Endodermal cell (in vitro differentiated cells): ENCODE data around the gene PSTPIP2. TPM values are rescaled to one million over a fixed set of nuclear protein-coding genes. Genes with fewer than 3 reads are reported as not detected.

Experiments
- DNase-seq: peaks from one replicate; pipeline ENCODE4 v3.0.0-alpha.2; 2017
- H3K27ac ChIP-seq: 2 replicates; pipeline ENCODE4 v1.5.1; 2013; ENCODE audit warnings: mild to moderate bottlenecking, low read depth, low read length, moderate library complexity
- H3K27me3 ChIP-seq: 2 replicates; pipeline ENCODE4 v1.6.1; 2013; ENCODE audit warnings: mild to moderate bottlenecking, low read length, moderate library complexity; ENCODE audit not compliant: insufficient read depth, control insufficient read depth, poor library complexity, severe bottlenecking
- H3K36me3 ChIP-seq: 2 replicates; pipeline ENCODE4 v1.7.0; 2013; ENCODE audit warnings: mild to moderate bottlenecking, low read length, moderate library complexity; ENCODE audit not compliant: control insufficient read depth, insufficient read depth
- H3K4me1 ChIP-seq: one replicate; pipeline ENCODE4 v1.7.0; 2013; ENCODE audit warnings: low read length; ENCODE audit not compliant: control insufficient read depth, insufficient read depth
- H3K4me3 ChIP-seq: 2 replicates; pipeline ENCODE4 v1.5.1; 2013; ENCODE audit warnings: mild to moderate bottlenecking, low read length, moderate library complexity
- H3K9ac ChIP-seq: 2 replicates; pipeline ENCODE4 v1.6.1; 2013; ENCODE audit warnings: mild to moderate bottlenecking, low read length, moderate library complexity; ENCODE audit not compliant: poor library complexity, severe bottlenecking; ENCODE audit errors: extremely low read depth
- H3K9me3 ChIP-seq: 2 replicates; pipeline ENCODE4 v1.6.1; 2013; ENCODE audit warnings: mild to moderate bottlenecking, low read length, moderate library complexity; ENCODE audit not compliant: control insufficient read depth
- H3K27ac Mint-ChIP-seq: 2 replicates; pipeline ENCODE4 v1.8.0; 2020; ENCODE audit warnings: mixed read lengths
- H3K27me3 Mint-ChIP-seq: 2 replicates; pipeline ENCODE4 v1.8.0; 2021; ENCODE audit warnings: mild to moderate bottlenecking, mixed read lengths; ENCODE audit not compliant: insufficient read depth
- H3K36me3 Mint-ChIP-seq: 2 replicates; pipeline ENCODE4 v1.8.0; 2020; ENCODE audit warnings: low read depth, mixed read lengths
- H3K4me1 Mint-ChIP-seq: 2 replicates; pipeline ENCODE4 v1.8.0; 2020; ENCODE audit warnings: mixed read lengths
- H3K4me3 Mint-ChIP-seq: 2 replicates; pipeline ENCODE4 v1.8.0; 2020; ENCODE audit warnings: mild to moderate bottlenecking, moderate library complexity, mixed read lengths
- H3K9me3 Mint-ChIP-seq: 2 replicates; pipeline ENCODE4 v1.8.0; 2020; ENCODE audit warnings: mild to moderate bottlenecking, mixed read lengths
- WGBS, 2 experiments: methylation state at CpG; one replicate each; pipeline versions ENCODE4 v1.1.5 to v1.1.7; 2013; ENCODE audit warnings: missing lambda C conversion rate in 2 of 2, mixed read lengths in 1 of 2; ENCODE audit not compliant: insufficient coverage in 1 of 2, insufficient read length in 1 of 2; 5-methylcytosine and 5-hydroxymethylcytosine counted together
- total RNA-seq, 2 donors: library from RNA; stranded (reverse); fragmentation: NEBNext Ultra II Directional in 1 of 2; extraction: Animal tissue kit (Norgen Biotek cat#: 25700) in 1 of 2; gene quantifications; 2 replicates in 1 of 2; 3 replicates in 1 of 2; pipeline ENCODE4 v1.2.1, GENCODE V29; 2021
- TF ChIP-seq, protein P1 (sequence below): fragments of 200-600 bp; sonication (generic); conservative IDR thresholded peaks from 2 replicates; pipeline ENCODE4 v1.5.0; 2021; ENCODE audit warnings: antibody characterized with exemption, mild to moderate bottlenecking

Gene PSTPIP2
- total RNA-seq, 2 donors from 2014 or later = 10.6 to 10.8 TPM

DNA sequence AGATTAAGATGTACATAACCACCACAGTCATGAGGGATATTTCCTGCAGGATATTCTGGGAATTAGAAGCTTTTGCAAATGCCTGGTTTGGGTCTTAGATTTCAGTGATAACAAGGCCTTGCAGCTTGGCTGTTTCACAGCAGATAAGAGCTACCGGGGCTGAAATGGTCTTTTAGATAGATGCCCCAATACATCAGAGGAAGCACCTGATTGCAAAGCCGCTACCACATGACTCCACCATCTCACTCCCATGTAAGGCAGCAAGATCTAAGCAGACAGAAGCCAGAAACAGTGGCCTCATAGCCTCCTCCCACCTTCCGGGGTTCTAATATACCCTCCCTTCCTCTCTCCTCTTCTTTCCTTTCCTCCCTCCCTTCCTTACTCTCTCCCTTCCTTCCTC is 73.8 kb downstream of the PSTPIP2 start:
- Mint-ChIP-seq H3K9me3 (peaks cover 13% of the 10 kb centered on the region), H3K4me3 (no peak overlapping the region), H3K27ac (no peak overlapping the region), H3K4me1 (peaks cover 16% of the 10 kb centered on the region), H3K36me3 (peaks cover 3% of the 10 kb centered on the region), H3K27me3 (no peaks in the 10 kb centered on the region)
- no peaks in the 10 kb centered on the region for H3K4me1 ChIP-seq
- DNase-seq = no peak
- no peaks in the 10 kb centered on the region for H3K27me3 ChIP-seq
- H3K36me3 ChIP-seq = no peaks in the 10 kb centered on the region
- no peak overlapping the region for H3K9ac ChIP-seq
- TF ChIP-seq, protein P1, sequence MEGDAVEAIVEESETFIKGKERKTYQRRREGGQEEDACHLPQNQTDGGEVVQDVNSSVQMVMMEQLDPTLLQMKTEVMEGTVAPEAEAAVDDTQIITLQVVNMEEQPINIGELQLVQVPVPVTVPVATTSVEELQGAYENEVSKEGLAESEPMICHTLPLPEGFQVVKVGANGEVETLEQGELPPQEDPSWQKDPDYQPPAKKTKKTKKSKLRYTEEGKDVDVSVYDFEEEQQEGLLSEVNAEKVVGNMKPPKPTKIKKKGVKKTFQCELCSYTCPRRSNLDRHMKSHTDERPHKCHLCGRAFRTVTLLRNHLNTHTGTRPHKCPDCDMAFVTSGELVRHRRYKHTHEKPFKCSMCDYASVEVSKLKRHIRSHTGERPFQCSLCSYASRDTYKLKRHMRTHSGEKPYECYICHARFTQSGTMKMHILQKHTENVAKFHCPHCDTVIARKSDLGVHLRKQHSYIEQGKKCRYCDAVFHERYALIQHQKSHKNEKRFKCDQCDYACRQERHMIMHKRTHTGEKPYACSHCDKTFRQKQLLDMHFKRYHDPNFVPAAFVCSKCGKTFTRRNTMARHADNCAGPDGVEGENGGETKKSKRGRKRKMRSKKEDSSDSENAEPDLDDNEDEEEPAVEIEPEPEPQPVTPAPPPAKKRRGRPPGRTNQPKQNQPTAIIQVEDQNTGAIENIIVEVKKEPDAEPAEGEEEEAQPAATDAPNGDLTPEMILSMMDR = no peak
- H3K4me3 ChIP-seq = no peak overlapping the region
- WGBS, 2 experiments = 83 to 94% methylated on average over 3 of the region's 3 CpGs
- H3K27ac ChIP-seq = no peak overlapping the region
- peaks cover 11% of the 10 kb centered on the region for H3K9me3 ChIP-seq

DNA sequence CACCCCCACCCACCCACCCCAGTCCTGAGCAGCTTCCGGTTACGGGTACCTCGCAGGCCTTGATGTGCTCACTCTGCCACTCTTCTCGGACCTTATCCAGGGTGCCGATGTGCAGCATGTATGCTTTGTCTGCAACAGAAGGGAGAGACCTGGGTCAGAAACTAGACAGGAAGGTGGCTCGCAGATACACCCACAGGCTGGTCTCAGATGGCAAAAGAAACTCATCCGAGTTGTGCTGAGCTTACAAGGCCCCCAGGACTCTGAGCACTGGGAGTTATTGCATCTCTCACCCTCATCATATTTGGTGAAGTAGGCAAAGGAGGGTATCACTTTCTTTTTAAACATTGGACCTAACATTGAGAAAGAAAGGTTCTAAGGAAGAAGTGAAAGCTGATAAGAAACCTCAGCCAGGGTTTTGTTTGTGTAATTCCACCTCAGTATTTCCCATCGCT is 74.3 kb downstream of the PSTPIP2 start:
- no peak overlapping the region for H3K4me3 ChIP-seq
- no peaks in the 10 kb centered on the region for H3K27me3 ChIP-seq
- peaks cover 10% of the 10 kb centered on the region for H3K9me3 ChIP-seq
- Mint-ChIP-seq H3K4me1 (peaks cover 16% of the 10 kb centered on the region), H3K27me3 (no peaks in the 10 kb centered on the region), H3K9me3 (peaks cover 10% of the 10 kb centered on the region), H3K4me3 (no peak overlapping the region), H3K27ac (no peak overlapping the region), H3K36me3 (peaks cover under 1% of the 10 kb centered on the region)
- no peak for DNase-seq
- H3K4me1 ChIP-seq = no peaks in the 10 kb centered on the region
- no peak overlapping the region for H3K9ac ChIP-seq
- H3K27ac ChIP-seq = no peak overlapping the region
- no peaks in the 10 kb centered on the region for H3K36me3 ChIP-seq
- 94% methylated on average over 2 to 8 of the region's 8 CpGs for WGBS, 2 experiments
- TF ChIP-seq, protein P1 = no peak

DNA sequence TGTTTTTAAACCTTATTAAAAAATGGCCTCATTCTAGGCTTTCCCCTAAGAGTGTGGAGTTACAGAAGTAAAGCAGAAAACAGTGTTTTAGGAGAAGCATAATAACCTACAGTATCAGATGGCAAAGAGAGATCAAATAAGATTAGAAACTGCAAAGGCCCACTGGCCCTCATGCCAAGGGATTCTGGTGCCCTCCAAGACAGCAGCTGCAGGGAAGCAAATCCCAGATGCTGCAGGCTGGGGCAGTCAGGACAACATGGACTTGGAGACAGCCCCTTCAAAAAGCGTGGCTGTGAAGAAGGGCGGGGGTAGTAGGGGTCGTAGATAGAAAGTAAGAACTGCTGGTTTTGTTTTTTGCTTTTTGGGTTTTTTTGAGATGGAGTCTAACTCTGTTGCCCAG is 76.6 kb downstream of the PSTPIP2 start:
- Histone ChIP-seq H3K27ac (no peak overlapping the region), H3K36me3 (no peaks in the 10 kb centered on the region), H3K9me3 (no peaks in the 10 kb centered on the region), H3K27me3 (no peaks in the 10 kb centered on the region), H3K9ac (no peak overlapping the region), H3K4me3 (no peak overlapping the region), H3K4me1 (no peaks in the 10 kb centered on the region)
- TF ChIP-seq, protein P1 = no peak
- Mint-ChIP-seq H3K27me3 (no peaks in the 10 kb centered on the region), H3K9me3 (no peaks in the 10 kb centered on the region), H3K4me3 (no peak overlapping the region), H3K27ac (no peak overlapping the region), H3K4me1 (peaks cover 21% of the 10 kb centered on the region), H3K36me3 (peaks cover 3% of the 10 kb centered on the region)
- DNase-seq = no peak
- 100% methylated on average over 1 to 3 of the region's 3 CpGs for WGBS, 2 experiments
